OCI-LY3 (cell line): ENCODE data around the gene AGAP5.

Experiments
- EZH2phosphoT487 ChIP-seq: fragments of 200-600 bp; shearing (Covaris generic); IDR thresholded peaks from 2 replicates; pipeline ENCODE4 v1.6.1; 2018; ENCODE audit warnings: antibody characterized with exemption, mixed run types, low read depth
- TF ChIP-seq, protein P1 (sequence below): fragments of 200-600, 300-600 bp; sonication (generic); IDR thresholded peaks from 2 replicates; pipeline ENCODE4 v1.5.1; 2014; ENCODE audit warnings: antibody characterized with exemption, low read length, low read depth

DNA sequence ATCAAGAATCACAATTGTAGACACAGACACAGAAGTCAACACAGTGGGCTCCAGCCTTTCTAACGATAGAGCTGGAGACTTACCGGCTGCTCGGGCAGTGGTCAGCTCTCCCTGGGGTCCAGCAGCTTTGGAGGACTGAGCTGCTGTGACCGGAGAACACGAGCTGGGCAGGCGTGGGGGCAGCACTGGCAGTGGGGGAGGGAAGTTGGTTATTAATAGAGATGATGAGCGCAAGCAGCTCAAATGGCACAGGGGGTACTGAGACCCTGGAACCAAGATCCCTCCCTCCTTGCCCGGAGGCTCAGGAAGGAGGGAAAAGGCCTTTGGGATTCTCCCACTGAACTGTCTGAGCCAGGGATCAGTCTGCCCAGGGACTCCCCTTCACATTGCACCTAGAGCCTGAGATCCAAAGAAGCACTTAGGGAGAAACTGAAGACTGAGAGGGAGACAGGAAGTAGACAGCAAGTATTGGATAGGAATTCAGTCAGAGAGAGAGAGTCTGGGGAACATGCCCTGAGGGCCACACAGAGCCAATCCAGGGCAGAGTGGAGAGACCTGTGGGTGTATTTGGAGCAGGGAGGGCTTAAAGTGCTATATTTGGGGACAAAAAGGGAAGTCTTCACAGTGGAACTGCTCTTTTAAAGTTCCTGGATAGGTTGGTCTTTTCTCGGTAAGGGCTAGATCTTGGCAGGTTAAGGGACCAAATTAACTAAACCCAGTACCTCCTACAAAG, 56.4 kb downstream of the AGAP5 start, which contains the start of gene MYOZ1:
- TF ChIP-seq, protein P1, sequence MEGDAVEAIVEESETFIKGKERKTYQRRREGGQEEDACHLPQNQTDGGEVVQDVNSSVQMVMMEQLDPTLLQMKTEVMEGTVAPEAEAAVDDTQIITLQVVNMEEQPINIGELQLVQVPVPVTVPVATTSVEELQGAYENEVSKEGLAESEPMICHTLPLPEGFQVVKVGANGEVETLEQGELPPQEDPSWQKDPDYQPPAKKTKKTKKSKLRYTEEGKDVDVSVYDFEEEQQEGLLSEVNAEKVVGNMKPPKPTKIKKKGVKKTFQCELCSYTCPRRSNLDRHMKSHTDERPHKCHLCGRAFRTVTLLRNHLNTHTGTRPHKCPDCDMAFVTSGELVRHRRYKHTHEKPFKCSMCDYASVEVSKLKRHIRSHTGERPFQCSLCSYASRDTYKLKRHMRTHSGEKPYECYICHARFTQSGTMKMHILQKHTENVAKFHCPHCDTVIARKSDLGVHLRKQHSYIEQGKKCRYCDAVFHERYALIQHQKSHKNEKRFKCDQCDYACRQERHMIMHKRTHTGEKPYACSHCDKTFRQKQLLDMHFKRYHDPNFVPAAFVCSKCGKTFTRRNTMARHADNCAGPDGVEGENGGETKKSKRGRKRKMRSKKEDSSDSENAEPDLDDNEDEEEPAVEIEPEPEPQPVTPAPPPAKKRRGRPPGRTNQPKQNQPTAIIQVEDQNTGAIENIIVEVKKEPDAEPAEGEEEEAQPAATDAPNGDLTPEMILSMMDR, result no peak
- no peak for TF ChIP-seq EZH2phosphoT487
